ENCODE measurements around the gene RDH16.
"Not testable (repeated sequence)": the region's sequence is repeated elsewhere in the genome, so short reads cannot be mapped to it uniquely, and the experiment has no call there.

The RDH16 gene

GRCh38 chr12:56953314-56953713 is 4.1 kb downstream of the RDH16 start:
- DNase-seq = no peak

GRCh38 chr12:56951582-56952339 is 5.6 kb downstream of the RDH16 start:
- no peak for DNase-seq

- no peak for DNase-seq
Observed at GRCh38 chr12:56948881-56949280, 8.5 kb downstream of the RDH16 start.

GRCh38 chr12:56948457-56948777 is 9.0 kb downstream of the RDH16 start:
- no peak for DNase-seq

GRCh38 chr12:56947633-56948456 is 9.6 kb downstream of the RDH16 start:
- no peak for DNase-seq

- DNase-seq = no peak
Observed at GRCh38 chr12:56943878-56944277, 13.5 kb downstream of the RDH16 start.

GRCh38 chr12:56943374-56943773 is 14.0 kb downstream of the RDH16 start:
- not testable (repeated sequence) for DNase-seq

- no peak for DNase-seq
Observed at GRCh38 chr12:56941299-56942017, 15.9 kb downstream of the RDH16 start.

- not testable (repeated sequence) for DNase-seq
Observed at GRCh38 chr12:56940942-56941298, 16.5 kb downstream of the RDH16 start.

- no peak for DNase-seq
Observed at GRCh38 chr12:56935752-56936151, 21.7 kb downstream of the RDH16 start.

GRCh38 chr12:56935157-56935556 is 22.3 kb downstream of the RDH16 start:
- no peak for DNase-seq

- DNase-seq = no peak
Observed at GRCh38 chr12:56933826-56934625, 23.4 kb downstream of the RDH16 start, which contains the start of gene SDR9C7. TSS of gene SDR9C7 (minus strand) at chr12:56934408. CDS start at chr12:56934261, 147 bp downstream.

GRCh38 chr12:56932867-56933266 is 24.5 kb downstream of the RDH16 start:
- no peak for DNase-seq

- DNase-seq = no peak
Observed at GRCh38 chr12:56932146-56932545, 25.3 kb downstream of the RDH16 start.

- DNase-seq = no peak
Observed at GRCh38 chr12:56931474-56931978, 25.9 kb downstream of the RDH16 start.

- no peak for DNase-seq
Observed at GRCh38 chr12:56930241-56930640, 27.2 kb downstream of the RDH16 start.

GRCh38 chr12:56929780-56930179 is 27.6 kb downstream of the RDH16 start:
- DNase-seq = no peak

GRCh38 chr12:56928262-56928661 is 29.1 kb downstream of the RDH16 start:
- no peak for DNase-seq

- no peak for DNase-seq
Observed at GRCh38 chr12:56927281-56927680, 30.1 kb downstream of the RDH16 start.

- DNase-seq = no peak
Observed at GRCh38 chr12:56922031-56922430, 35.4 kb downstream of the RDH16 start.

GRCh38 chr12:56921346-56921745 is 36.1 kb downstream of the RDH16 start:
- no peak for DNase-seq

GRCh38 chr12:56918139-56918538 is 39.3 kb downstream of the RDH16 start:
- DNase-seq = not testable (repeated sequence)

- no peak for DNase-seq
Observed at GRCh38 chr12:56916996-56917333, 40.4 kb downstream of the RDH16 start.

Measured in COR-L47 (cell line).